GM18867 (cell line): ENCODE results near the gene ALDH3A1.

Experiments
- ATAC-seq: cut with Tn5 transposase; IDR thresholded peaks from one replicate; pipeline ENCODE4 v1.9.1; 2021; ENCODE audit warnings: mild to moderate bottlenecking, moderate library complexity; ENCODE audit not compliant: unreplicated experiment

The ALDH3A1 gene

GRCh38 chr17:19705771-19706770 lies 42.0 kb downstream of the ALDH3A1 start:
- ATAC-seq = no peak

GRCh38 chr17:19705201-19705600 lies 42.9 kb downstream of the ALDH3A1 start:
- no peak for ATAC-seq

GRCh38 chr17:19703828-19704613 lies 44.1 kb downstream of the ALDH3A1 start:
- ATAC-seq = no peak

GRCh38 chr17:19703106-19703827 lies 44.8 kb downstream of the ALDH3A1 start:
- ATAC-seq = no peak

- no peak for ATAC-seq
Measured at GRCh38 chr17:19702217-19702641, 45.9 kb downstream of the ALDH3A1 start.
